Renal cortical epithelial cell (primary cell): ENCODE results near the gene PDZD2. TPM values are rescaled to one million over a fixed set of nuclear protein-coding genes. Genes with fewer than 3 reads are reported as not detected.
"Not testable (repeated sequence)": the region's sequence is repeated elsewhere in the genome, so short reads cannot be mapped to it uniquely, and the experiment has no call there.

Experiments used
- DNase-seq: peaks from one replicate; pipeline ENCODE4 v3.0.0-alpha.2; 2011; ENCODE audit warnings: low read depth
- total RNA-seq: library from RNA; depleted of rRNA; stranded (reverse); fragments of >200 nt; gene quantifications from 2 replicates; pipeline ENCODE4 v1.2.3, GENCODE V29; 2014

Gene PDZD2
- total RNA-seq, 1 donor from 2014 or later: 14.2 TPM

GRCh38 chr5:32072054-32072453 lies 433.1 kb downstream of the PDZD2 start:
- DNase-seq: no peak

GRCh38 chr5:32074401-32074800 lies 435.5 kb downstream of the PDZD2 start:
- peak; percentile 21 for DNase-seq

- DNase-seq: peak; percentile 65
These were observed 438.1 kb downstream of the PDZD2 start for GRCh38 chr5:32076699-32077695.

GRCh38 chr5:32078855-32079254 lies 439.9 kb downstream of the PDZD2 start:
- DNase-seq: not testable (repeated sequence)

GRCh38 chr5:32080565-32080964 lies 441.6 kb downstream of the PDZD2 start:
- DNase-seq: not testable (repeated sequence)

- DNase-seq: no peak
These were observed 443.8 kb downstream of the PDZD2 start for GRCh38 chr5:32082701-32083100.

- no peak for DNase-seq
These were observed 445.1 kb downstream of the PDZD2 start for GRCh38 chr5:32083981-32084430.

GRCh38 chr5:32087086-32088082 lies 448.5 kb downstream of the PDZD2 start:
- no peak for DNase-seq

GRCh38 chr5:32088214-32088613 lies 449.3 kb downstream of the PDZD2 start:
- no peak for DNase-seq

GRCh38 chr5:32089146-32090000 lies 450.4 kb downstream of the PDZD2 start:
- no peak for DNase-seq

GRCh38 chr5:32090026-32090754 lies 451.3 kb downstream of the PDZD2 start:
- no peak for DNase-seq

GRCh38 chr5:32090755-32091128 lies 451.8 kb downstream of the PDZD2 start:
- no peak for DNase-seq

GRCh38 chr5:32092938-32093812 lies 454.2 kb downstream of the PDZD2 start:
- DNase-seq: peak; percentile 71

- no peak for DNase-seq
These were observed 455.8 kb downstream of the PDZD2 start for GRCh38 chr5:32094691-32095090.

- no peak for DNase-seq
These were observed 456.3 kb downstream of the PDZD2 start for GRCh38 chr5:32095261-32095671.

GRCh38 chr5:32096891-32097595 lies 458.1 kb downstream of the PDZD2 start:
- no peak for DNase-seq

- DNase-seq: no peak
These were observed 459.4 kb downstream of the PDZD2 start for GRCh38 chr5:32098291-32098690.

GRCh38 chr5:32098890-32099310 lies 460.0 kb downstream of the PDZD2 start:
- DNase-seq: no peak
